Kidney (tissue), 14 donors: ENCODE measurements around the gene C16orf89. TPM values are rescaled to one million over a fixed set of nuclear protein-coding genes. Genes with fewer than 3 reads are reported as not detected.

Experiments
- DNase-seq, 5 donors: peaks; one replicate each; pipeline ENCODE4 v3.0.0-alpha.2; 2013 to 2020
- FAIRE-seq: peaks from 2 replicates; lab custom pipeline; 2012; peaks lifted over from hg19 to GRCh38; lab: Jason Lieb, UNC
- H3K27ac ChIP-seq, 2 donors: one replicate each; pipeline ENCODE4 v1.7.0; 2013; ENCODE audit warnings: low read depth in 2 of 2, low read length in 2 of 2, inconsistent platforms in 1 of 2
- H3K27me3 ChIP-seq: one replicate; pipeline ENCODE4 v1.7.1; 2013; ENCODE audit warnings: low read length, inconsistent platforms; ENCODE audit not compliant: control insufficient read depth, insufficient read depth
- H3K36me3 ChIP-seq, 3 donors: one replicate each; pipeline versions ENCODE4 v1.7.0 to v1.7.1; 2013; ENCODE audit warnings: low read length in 3 of 3, control low read depth in 1 of 3, inconsistent platforms in 1 of 3; ENCODE audit not compliant: insufficient read depth in 3 of 3, control insufficient read depth in 2 of 3
- H3K4me1 ChIP-seq, 3 donors: one replicate each; pipeline versions ENCODE4 v1.7.0 to v1.7.1; 2013; ENCODE audit warnings: low read length in 3 of 3, inconsistent platforms in 1 of 3, low read depth in 1 of 3; ENCODE audit not compliant: control insufficient read depth in 2 of 3, insufficient read depth in 2 of 3
- H3K4me3 ChIP-seq, 3 donors: one replicate each; pipeline versions ENCODE4 v1.7.0 to v1.8.1; 2013; ENCODE audit warnings: low read length in 3 of 3, control low read depth in 1 of 3, inconsistent platforms in 1 of 3
- H3K9ac ChIP-seq, 3 donors: one replicate each; pipeline versions ENCODE4 v1.7.0 to v1.7.1; 2013; ENCODE audit warnings: low read length in 3 of 3, control low read depth in 1 of 3, inconsistent platforms in 1 of 3
- H3K9me3 ChIP-seq, 3 donors: one replicate each; pipeline versions ENCODE4 v1.7.0 to v1.7.1; 2013; ENCODE audit warnings: low read length in 3 of 3, control low read depth in 1 of 3, inconsistent platforms in 1 of 3; ENCODE audit not compliant: control insufficient read depth in 2 of 3, insufficient read depth in 1 of 3
- intact Hi-C: fragments of 100-400 bp; cut with DNase I; formaldehyde crosslinking; loops from one replicate; pipeline ENCODE4 v1.11.1; 2022
- polyA plus RNA-seq: library from polyadenylated mRNA; stranded (reverse); fragments of 350-450 nt; fragmentation: Illumina TruSeq; extraction: RNeasy Lipid Tissue Mini Kit (QIAGEN cat#74804); gene quantifications from one replicate; pipeline ENCODE4 v1.2.3, GENCODE V29; 2014; ENCODE audit warnings: low read depth, low replicate concordance; ENCODE audit not compliant: insufficient read depth
- total RNA-seq: library from RNA; stranded (reverse); fragmentation: NEBNext Ultra II Directional; extraction: Animal tissue kit (Norgen Biotek cat#: 25700); gene quantifications from one replicate; pipeline ENCODE4 v1.2.1, GENCODE V29; 2021
- TF ChIP-seq, protein P1 (sequence below): IDR thresholded peaks from 3 replicates; pipeline ENCODE4 v1.5.1; 2012; ENCODE audit warnings: mild to moderate bottlenecking, moderate library complexity, borderline replicate concordance; ENCODE audit not compliant: insufficient read depth; ENCODE audit errors: extremely low read depth
- donor health status: control.
- donor health status: control.
- donor health status: control.
- donor health status: control.
- donor health status: control.
- donor health status: DM: yes; HTN: yes; CAD: no.
- donor health status: Normal renal cell carcinoma (clear cell type).

The C16orf89 gene
- total and polyA plus RNA-seq, 2 donors from 2014 or later, result 5.4 to 68.4 TPM

DNA sequence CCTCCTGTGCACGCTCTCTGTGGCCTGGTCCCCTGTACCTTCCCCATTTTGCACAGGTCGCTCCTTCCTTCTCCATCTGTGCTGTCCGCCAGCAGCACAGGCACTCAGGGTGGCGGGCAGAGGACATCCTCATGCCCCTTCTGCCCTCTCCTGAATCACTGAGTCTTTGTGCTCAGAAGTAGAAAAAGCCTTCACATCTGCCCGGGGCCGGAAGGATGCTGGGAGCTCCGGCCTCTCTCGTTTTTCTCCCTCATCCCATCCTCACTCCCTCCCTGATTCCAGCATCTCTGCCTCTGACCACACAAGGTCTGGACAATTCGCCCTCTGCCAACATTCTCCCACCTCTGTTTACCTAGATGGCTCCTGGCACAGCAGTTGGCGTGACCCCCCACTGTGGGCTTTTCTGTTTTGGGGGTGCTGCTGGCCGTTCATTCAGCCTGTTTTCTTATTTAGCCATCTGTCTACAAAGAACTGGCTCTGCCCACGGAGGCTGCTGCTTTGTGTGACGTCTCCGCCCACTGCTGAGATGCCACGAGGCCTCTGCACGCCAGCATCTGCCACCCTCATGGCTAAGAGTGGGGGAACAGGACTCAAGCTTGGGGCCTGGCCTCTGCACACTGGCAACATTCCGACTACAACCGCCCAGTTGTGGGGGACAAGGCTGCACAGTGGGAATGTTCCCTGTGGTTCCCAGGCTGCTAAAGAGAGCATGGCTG, 70.9 kb downstream of the C16orf89 start:
- intact Hi-C loops, result no loop called here

More for the DNA sequence above, 70.9 kb downstream of the C16orf89 start:
- TF ChIP-seq, protein P1, sequence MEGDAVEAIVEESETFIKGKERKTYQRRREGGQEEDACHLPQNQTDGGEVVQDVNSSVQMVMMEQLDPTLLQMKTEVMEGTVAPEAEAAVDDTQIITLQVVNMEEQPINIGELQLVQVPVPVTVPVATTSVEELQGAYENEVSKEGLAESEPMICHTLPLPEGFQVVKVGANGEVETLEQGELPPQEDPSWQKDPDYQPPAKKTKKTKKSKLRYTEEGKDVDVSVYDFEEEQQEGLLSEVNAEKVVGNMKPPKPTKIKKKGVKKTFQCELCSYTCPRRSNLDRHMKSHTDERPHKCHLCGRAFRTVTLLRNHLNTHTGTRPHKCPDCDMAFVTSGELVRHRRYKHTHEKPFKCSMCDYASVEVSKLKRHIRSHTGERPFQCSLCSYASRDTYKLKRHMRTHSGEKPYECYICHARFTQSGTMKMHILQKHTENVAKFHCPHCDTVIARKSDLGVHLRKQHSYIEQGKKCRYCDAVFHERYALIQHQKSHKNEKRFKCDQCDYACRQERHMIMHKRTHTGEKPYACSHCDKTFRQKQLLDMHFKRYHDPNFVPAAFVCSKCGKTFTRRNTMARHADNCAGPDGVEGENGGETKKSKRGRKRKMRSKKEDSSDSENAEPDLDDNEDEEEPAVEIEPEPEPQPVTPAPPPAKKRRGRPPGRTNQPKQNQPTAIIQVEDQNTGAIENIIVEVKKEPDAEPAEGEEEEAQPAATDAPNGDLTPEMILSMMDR, result no peak
- FAIRE-seq (no peak), DNase-seq (no peak)
- Histone ChIP-seq H3K4me3 (no peak overlapping the region), H3K9me3 (no peaks in the 10 kb centered on the region), H3K27ac (no peak overlapping the region), H3K4me1 (no peaks in the 10 kb centered on the region), H3K36me3 (no peaks in the 10 kb centered on the region), H3K9ac (no peak overlapping the region), H3K27me3 (no peaks in the 10 kb centered on the region)

Other genes with a start within 250 kb of the C16orf89 start
- gene GLYR1, start 218.7 kb downstream of the C16orf89 start, total RNA-seq, result 119 TPM
- gene GLYR1, start 218.7 kb downstream of the C16orf89 start, polyA plus RNA-seq, result 47.9 TPM
- gene UBN1, start 218.5 kb downstream of the C16orf89 start, total RNA-seq, result 28.6 TPM
- 6.1 TPM for gene UBN1, start 218.5 kb downstream of the C16orf89 start, polyA plus RNA-seq
- 78.4 TPM for gene PPL, start 128.8 kb downstream of the C16orf89 start, total RNA-seq
- 7.7 TPM for gene PPL, start 128.8 kb downstream of the C16orf89 start, polyA plus RNA-seq
- 0.16 TPM for gene SEC14L5, start 107.6 kb downstream of the C16orf89 start, total RNA-seq
- gene SEC14L5, start 107.6 kb downstream of the C16orf89 start, polyA plus RNA-seq, result 0.13 TPM
- 13.8 TPM for gene NAGPA, start 32.0 kb downstream of the C16orf89 start, total RNA-seq
- 14.5 TPM for gene NAGPA, start 32.0 kb downstream of the C16orf89 start, polyA plus RNA-seq
- 23.4 TPM for gene ALG1, start 5.9 kb upstream of the C16orf89 start, total RNA-seq
- gene ALG1, start 5.9 kb upstream of the C16orf89 start, polyA plus RNA-seq, result 26.4 TPM
- 12.8 TPM for gene EEF2KMT, start 31.8 kb upstream of the C16orf89 start, total RNA-seq
- gene EEF2KMT, start 31.8 kb upstream of the C16orf89 start, polyA plus RNA-seq, result 11.1 TPM